ENCODE results near the gene TBX6.
A peak's percentile ranks its signal among the peaks of the same experiment; 100 is the strongest.

TBX6 gene

DNA sequence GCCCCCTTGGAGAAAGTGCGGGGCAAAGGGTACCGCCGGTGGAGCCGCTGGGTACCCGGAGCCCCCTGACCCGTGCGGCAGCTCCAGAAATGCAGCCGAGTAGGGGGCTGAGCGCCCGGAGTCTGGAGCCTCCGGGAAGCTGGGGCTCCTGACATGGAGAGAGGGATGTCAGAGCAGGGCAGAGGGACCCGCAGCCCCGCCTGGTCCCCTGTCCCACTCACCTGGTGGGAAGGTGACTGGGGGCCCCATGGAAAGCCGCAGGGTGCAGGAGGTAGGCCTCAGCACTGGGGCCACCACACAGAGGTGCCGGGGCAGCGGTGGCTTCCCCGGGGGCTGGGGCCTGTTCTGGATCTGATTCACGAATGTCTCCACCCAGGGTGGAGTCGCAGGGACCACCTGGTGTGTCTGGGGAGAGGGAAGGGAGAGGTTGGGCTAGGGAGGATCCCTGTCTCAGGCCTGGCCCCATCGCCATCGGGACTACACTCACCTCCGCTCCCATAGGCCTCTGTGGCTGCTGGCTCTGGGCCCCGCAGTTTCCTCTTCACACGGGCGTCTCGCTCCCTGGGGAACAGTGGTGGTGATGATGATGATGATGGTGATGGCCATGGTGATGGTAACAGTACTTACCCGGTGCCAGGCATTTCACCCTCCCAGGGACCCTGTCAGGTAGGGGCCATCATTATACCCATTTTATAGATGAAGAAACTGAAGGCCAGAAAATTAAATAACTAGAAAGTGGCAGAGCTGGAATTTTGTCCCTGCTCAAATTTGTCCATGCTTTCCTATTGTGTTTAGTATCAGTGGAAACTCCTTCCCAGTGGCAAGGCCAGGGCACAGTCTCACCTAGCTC, 5.2 kb downstream of the TBX6 start:
- no peak for DNase-seq (ENCODE audit: low read depth)

DNA sequence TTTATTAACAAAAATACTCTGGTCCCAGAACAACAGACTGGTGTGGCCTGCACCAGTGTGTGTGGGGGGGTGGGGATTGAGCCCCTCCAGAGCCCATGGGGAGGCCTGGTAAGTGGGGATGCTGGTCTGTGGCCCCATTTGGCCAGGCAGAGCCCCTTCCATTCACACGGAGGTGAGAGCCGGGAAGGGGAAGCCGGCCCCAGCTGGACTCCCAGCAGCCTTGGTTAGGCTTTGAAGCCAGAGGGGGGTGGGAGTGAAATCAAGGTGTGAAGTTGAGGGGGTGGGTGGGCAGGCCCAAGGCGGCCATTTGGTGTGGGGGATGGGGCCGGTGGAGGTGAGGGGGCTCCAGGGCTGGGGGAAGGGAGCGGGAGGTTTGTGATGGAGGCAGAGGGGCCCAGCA, 5.9 kb downstream of the TBX6 start:
- DNase-seq (ENCODE audit: low read depth): no peak

DNA sequence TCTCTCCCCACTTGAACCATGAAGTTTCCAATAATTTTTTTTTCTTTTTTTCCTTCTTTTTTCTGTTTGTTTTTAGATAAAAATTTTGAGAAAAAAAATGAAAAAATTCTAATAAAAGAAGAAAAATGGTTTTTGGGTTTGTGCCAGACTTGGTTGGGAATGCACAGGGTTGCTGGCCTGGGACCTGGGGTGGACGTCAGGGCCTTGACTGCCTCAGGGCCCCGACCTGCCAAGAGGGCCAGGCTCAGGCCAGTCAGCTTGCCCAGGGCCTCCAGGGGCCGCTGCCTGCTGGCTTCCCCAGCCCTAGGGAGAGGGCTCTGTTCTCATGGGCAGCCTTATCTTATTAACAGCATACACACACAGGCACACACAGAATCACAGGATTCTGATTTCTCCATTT, 6.5 kb downstream of the TBX6 start:
- DNase-seq (ENCODE audit: low read depth): no peak

DNA sequence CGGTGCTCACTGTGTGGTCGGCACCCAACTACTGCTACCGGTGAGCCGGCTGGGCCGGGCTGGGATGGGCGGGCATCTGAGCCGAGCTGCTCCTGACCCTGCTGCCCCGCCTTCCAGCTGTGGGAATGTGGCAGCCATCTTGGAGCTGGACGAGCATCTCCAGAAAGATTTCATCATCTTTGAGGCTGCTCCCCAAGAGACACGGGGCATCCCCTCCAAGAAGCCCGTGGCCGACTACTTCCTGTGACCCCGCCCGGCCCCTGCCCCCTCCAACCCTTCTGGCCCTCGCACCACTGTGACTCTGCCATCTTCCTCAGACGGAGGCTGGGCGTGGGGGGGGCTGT, 6.9 kb downstream of the TBX6 start:
- no peak for DNase-seq (ENCODE audit: low read depth)

DNA sequence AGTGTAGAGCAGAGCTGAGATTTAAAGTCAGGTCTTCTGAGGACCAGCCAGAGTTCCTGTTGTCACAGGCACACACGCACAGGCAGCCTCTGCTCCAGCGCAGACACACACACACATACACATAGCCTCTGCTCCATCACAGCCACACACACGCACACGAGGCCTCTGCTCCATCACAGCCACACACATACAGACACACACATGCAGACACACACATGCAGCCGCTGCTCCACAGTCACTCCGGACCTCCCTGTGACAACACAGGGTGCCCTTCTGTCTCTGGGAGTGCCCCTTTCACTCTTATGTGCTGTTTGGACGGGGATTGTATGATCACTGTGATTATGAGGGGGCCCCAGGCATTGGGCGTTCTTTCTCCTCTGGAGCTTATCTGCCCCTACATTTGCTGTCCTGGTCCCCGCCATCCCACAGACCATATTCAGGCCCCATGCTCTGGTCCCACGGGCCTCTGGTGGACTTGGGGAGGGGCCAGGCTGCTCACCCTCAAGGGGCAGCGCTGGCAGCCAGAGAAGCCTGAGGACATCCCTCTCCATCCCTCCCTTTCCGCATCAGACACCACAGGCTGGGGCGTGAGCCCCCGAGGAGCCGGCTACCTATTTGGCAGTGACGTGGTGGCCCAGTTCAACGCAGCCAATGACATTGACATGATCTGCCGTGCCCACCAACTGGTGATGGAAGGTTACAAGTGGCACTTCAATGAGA, 7.5 kb downstream of the TBX6 start:
- DNase-seq (ENCODE audit: low read depth): no peak

DNA sequence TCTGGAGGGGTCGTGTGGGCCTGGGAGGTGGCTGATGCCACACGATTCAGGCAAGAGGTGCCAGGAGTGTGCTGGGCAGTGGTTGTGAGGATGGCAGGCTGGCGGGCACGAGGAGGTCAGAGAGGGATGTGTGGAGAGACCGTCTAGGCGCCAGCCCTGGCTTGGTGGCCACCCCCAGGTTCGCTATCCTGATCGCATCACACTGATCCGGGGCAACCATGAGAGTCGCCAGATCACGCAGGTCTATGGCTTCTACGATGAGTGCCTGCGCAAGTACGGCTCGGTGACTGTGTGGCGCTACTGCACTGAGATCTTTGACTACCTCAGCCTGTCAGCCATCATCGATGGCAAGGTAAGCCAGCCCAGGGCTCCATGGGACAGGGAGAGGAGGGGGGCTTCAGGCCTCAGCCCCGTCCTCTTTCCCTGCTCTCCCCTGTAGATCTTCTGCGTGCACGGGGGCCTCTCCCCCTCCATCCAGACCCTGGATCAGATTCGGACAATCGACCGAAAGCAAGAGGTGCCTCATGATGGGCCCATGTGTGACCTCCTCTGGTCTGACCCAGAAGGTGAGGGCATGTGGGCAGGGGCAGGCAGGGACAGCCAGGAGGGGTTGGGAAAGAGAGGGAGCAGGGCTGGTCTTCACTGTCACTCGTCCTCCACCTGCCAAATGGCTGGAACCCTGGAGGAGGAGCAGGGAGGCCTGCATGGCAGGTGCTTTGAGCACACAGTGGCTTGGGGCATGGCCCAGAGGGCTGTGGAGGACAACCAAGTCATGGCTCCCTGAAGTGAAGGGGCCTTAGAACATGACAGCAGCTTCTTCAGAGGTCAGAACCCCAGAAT, 8.3 kb downstream of the TBX6 start:
- no peak for DNase-seq (ENCODE audit: low read depth)

DNA sequence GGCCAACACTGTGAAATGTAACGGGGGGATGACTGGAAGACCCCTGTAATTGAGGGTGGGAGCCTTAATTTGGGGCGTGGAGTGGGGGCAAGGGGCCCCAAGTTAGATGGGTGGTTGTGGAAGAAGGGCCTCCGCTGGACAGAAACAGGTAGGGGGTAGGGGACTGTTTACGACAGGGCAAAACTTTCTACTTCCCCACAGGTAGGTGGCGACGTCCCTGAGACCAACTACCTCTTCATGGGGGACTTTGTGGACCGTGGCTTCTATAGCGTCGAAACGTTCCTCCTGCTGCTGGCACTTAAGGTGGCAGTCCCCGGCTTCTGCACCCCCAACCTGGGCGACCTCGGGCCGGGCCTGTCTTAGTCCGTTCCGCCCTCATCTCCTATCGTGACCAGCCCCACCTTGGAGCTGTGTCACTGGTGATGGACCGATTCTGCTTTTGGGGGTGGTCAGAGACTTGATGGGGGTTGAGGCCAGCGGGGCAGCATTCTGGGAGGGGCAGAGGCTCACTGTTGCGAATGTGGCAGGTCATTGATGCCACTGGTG, 9.1 kb downstream of the TBX6 start:
- no peak for DNase-seq (ENCODE audit: low read depth)

DNA sequence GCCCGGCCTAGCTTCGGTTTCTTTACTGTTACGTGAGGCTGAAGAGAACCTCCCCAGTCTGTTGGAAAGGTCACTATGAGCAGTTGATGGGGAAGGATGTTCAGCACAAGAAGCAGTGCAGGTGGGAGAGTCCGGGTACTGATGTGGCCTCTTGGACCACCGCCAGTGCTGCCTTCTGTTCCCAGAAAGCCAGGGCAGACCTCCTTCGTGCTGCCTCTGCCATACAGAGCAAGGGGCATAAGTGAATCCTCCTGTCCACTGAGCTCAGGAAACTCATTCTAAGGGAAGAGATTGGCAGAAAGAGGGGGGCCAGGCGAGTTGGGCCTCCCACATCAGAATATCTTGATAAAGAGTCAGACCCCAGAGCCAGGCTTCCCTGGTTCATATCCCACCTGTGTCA, 12.2 kb downstream of the TBX6 start:
- DNase-seq (ENCODE audit: low read depth): no peak

DNA sequence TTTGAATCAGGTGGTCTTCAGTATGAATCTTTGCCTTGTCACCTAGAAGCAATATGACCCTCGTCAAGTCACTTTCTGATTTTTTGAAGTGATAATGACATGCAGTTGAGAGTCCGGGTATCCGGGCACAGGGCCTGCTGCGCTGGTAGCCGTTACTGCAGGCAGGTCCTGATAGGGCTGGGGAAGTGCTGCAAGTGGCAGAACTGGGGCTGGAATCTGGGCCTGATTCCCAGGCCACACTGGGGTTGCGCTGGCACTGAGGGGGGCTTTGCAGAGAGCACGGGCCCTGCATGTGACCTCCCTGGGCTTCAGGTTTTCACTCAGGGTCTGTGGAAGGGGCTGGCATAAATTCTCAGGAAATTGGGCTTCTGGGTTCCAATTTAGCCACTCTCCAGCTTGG, 13.0 kb downstream of the TBX6 start:
- no peak for DNase-seq (ENCODE audit: low read depth)

DNA sequence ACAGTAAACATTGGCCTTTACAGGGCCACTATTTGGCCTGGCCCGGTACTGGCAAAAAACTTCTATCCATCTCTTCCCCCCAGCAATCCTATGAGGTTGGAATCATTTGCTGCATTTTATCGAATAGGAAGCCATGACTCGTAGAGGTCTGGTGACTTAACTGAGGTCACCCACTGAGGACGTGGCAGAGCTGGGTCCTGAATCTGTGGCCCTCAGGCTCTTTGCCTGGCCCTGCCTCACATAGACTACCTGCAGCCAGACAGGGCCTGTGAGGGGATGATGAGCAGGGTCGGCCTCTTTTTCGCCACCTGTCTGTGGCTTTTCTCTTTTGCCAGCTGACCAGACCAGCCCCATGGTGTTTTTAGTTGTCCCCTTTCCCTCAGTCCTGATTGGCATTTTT, 14.1 kb downstream of the TBX6 start:
- no peak for DNase-seq (ENCODE audit: low read depth)

DNA sequence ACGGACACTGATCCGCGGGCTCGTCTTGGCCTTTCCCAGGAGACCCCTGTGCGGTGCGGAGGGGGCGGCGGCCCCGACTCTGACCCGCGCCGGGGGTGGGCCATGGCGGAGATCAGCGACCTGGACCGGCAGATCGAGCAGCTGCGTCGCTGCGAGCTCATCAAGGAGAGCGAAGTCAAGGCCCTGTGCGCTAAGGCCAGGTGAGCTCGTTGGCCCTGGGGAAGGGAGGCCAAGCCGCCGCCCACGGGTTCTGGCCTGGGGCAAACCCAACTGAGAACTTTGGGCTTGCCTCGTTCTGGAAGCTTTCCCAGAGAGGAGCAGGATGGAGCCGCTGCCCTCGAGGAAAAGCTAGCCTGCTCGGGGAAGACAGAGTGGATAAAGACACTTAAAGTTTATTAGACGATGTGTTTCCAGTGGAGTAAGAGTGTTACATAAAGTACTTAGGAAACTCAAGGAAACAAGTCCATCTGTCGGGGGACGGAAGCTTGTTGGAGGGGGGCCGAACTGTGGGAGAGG, 15.4 kb downstream of the TBX6 start:
- DNase-seq (ENCODE audit: low read depth): no peak

DNA sequence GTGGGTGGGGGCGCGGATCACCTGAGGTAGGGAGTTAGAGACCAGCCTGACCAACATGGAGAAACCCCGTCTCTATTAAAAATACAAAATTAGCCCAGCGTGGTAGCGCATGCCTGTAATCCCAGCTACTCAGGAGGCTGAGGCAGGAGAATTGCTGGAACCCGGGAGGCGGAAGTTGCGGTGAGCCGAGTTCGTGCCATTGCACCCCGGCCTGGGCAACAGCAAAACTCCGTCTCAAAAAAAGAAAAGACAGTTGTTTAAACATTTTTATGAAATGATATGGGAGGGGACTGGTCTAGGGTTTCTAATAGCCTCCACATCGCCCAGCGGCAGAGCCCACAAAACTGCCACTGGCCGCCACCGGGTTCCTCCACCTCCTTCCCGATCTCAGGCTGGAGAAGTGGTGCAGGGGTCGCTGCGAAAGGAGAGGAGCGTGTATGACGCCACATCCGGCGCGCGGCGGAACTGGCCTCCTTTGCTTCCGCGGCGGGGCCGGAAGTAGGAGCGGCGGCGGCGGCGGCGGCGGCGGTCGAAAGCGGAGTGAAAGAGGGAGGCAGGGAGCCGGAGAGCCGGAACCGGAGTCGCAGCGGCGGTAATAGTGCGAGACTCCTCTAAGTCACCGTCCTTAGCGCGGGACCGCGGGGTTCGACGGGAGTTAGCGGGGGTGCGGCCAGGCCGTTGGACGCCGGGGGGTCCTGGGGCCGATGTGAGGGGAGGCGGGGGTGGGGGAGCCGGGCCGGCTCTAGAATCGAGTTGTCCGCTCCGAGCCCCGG, 16.0 kb downstream of the TBX6 start, which contains the start of gene PPP4C:
PPP4C (plus strand) TSS at position 492 of the 773 bp plus-strand sequence. CDS start 384 bp downstream, outside the sequence.
- peak; percentile 87 for DNase-seq (ENCODE audit: low read depth)

DNA sequence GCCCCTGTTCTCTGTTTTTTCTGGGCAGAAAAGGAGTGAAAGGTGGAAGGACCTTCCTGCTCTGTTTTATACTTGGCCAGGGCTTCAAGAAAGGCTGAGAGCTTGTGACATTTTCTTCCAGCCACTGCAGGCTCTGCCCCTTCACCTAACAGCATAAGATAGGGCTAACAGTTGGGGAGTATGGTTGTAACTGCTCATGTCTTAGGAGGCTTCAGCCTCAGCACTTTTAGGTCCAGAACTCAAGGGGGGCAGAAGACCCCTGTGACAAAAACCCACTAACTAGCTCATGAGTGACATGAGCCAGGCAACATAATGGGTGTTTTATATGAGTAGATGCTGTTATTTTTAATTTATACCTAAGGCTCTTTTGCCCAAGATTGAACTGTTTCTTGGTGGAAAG, 21.2 kb downstream of the TBX6 start:
- no peak for DNase-seq (ENCODE audit: low read depth)

DNA sequence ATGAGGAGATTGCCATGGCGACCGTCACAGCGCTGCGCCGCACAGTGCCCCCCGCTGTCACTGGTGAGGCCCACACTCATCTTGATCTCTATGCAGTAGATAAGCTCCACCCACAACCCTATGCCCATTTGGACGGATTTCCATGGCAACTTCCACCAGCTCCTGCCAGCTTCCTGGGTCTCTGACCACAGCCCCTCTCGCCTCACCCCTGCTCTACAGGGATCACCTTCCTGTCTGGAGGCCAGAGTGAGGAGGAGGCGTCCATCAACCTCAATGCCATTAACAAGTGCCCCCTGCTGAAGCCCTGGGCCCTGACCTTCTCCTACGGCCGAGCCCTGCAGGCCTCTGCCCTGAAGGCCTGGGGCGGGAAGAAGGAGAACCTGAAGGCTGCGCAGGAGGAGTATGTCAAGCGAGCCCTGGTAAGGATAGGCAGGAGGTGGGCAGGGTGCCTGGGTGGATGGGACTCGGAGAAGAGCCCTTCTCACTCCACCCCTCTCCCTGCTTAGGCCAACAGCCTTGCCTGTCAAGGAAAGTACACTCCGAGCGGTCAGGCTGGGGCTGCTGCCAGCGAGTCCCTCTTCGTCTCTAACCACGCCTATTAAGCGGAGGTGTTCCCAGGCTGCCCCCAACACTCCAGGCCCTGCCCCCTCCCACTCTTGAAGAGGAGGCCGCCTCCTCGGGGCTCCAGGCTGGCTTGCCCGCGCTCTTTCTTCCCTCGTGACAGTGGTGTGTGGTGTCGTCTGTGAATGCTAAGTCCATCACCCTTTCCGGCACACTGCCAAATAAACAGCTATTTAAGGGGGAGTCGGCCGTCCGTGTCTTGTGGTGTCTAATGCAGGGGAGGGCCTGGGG, 21.9 kb downstream of the TBX6 start:
- DNase-seq (ENCODE audit: low read depth): no peak

DNA sequence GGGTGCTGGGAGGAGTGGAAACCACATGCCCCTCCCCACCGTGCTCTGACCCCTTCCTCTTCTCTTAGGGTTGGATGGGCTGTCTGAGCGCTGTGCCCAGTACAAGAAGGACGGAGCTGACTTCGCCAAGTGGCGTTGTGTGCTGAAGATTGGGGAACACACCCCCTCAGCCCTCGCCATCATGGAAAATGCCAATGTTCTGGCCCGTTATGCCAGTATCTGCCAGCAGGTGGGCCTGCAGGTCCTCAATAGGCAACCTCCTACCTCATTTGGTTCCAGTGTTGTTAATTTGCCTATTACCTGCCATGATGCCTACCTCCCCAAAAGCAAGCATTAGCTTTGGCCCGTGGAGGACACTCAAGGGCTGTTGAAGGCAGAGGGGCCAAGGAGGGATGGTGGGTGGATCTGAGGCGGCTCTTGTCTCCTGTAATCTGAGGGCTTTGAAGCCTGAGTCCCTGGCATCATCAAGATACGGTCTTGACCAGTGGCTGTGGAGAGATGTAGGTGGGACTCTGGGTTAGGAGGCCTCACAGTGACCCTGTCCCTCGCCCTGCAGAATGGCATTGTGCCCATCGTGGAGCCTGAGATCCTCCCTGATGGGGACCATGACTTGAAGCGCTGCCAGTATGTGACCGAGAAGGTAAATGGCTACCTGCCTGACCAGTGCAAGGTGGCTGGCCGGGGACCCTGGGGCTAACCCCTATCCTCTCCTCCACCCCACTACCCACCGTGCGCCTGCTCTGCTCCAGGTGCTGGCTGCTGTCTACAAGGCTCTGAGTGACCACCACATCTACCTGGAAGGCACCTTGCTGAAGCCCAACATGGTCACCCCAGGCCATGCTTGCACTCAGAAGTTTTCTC, 22.7 kb downstream of the TBX6 start:
- no peak for DNase-seq (ENCODE audit: low read depth)

DNA sequence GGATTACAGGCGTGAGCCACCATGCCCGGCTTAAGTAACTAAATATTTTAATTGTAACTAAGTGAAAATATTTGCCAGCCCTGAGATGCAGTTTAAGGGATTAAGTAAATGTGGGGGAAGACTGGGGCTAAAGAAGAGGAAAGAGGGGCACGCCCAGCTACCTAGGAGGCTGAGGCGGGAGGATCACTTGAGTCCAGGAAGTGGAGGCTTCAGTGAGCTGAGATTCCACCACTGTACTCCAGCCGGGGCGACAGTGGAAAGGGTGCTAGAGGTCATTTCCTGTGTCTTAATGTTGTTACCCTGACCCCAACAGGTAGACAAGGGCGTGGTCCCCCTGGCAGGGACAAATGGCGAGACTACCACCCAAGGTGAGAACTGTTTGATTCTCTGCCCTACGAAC, 23.4 kb downstream of the TBX6 start:
- DNase-seq (ENCODE audit: low read depth): no peak

DNA sequence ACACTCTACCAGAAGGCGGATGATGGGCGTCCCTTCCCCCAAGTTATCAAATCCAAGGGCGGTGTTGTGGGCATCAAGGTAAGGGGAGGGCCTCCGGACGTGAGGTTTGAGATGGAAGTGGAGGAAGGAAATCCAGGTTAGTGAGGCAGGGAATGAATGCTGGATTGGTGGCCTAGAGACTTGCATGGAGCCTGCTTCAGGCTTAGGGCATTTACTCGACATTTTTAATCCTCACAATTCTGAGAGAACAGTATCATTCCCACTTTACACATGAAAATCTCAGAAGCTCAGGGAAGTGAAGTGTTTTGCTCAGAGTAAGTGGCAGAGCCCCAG, 24.2 kb downstream of the TBX6 start:
- no peak for DNase-seq (ENCODE audit: low read depth)

DNA sequence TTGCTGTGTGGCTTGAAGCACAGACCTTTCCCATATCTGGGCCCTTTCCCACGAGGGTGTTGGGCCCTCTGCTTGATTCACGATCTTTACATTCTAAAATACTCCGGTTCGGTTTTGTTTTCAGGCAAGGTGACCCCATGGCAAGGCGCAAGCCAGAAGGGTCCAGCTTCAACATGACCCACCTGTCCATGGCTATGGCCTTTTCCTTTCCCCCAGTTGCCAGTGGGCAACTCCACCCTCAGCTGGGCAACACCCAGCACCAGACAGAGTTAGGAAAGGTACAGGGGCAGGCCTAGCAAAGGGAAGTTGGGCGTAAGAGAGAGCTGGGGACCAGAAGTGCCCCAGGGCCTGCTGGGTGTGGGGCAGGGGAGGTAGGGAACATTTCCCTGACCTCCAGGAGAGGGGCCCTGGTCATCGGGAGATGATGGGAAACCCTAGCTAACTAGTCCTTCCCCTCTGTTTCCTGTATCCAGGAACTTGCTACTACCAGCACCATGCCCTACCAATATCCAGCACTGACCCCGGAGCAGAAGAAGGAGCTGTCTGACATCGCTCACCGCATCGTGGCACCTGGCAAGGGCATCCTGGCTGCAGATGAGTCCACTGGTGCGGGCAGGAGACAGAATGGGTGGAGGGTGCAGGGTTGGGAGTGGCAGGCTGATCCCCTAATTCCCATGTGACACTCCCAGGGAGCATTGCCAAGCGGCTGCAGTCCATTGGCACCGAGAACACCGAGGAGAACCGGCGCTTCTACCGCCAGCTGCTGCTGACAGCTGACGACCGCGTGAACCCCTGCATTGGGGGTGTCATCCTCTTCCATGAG, 24.8 kb downstream of the TBX6 start:
- DNase-seq (ENCODE audit: low read depth): no peak
